ENCODE measurements around the gene TEAD1. TPM values are rescaled to one million over a fixed set of nuclear protein-coding genes. Genes with fewer than 3 reads are reported as not detected.

The TEAD1 gene
- total RNA-seq = 10 to 100 TPM; 45.7 to 88.7 (median 71.4) TPM

DNA sequence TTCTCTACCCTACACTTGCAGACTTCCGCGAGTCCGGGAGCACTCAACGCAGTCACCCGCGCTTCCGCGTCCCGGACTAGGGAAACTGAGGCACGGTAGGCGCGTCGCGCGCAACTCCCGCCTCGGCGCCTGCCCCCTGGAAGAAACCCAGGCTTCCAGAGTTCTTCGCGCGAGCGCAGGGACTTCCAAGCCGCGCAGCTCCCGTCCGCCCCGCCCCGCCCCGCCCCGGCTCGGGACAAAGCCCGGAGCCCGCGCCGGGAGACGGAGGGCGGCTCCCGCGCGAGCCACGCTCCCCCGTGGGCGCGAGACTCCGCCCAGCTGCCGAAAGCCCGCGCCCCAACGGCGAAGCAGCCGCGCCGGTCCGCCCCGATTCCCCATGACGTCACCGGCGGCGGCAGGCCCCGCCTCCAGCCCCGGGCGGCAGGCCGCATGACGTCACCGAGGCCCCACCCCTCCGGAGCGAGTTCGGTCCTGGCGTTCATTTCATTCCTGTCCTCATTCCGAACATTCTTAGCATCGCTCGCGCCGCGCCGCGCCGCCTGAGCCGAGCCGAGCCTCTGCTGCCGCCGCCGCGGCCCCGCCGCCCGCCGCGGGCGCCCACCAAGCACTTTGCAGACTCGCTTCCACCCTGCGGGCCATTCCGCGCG lies at the start of gene TEAD1:
Gene TEAD1 (plus strand): TSS at position 498 of the 647 bp plus-strand sequence.
- WGBS, 2 donors = 0 to 1% methylated on average over 53 to 88 of the region's 95 CpGs
- intact Hi-C loops (cut with DNase I; ENCODE audit: low total_unique reads) = loop anchor here (10.0 kb wide), 1 partner anchor 131 kb away; no protein-coding TSS in a partner anchor
- peak; percentile 93 to 99 for DNase-seq (ENCODE audit: low spot score in 2 of 2)
- no peak for TF ChIP-seq POLR2A (IDR thresholded peaks at IDR 0.05)
- TF ChIP-seq, protein P1, sequence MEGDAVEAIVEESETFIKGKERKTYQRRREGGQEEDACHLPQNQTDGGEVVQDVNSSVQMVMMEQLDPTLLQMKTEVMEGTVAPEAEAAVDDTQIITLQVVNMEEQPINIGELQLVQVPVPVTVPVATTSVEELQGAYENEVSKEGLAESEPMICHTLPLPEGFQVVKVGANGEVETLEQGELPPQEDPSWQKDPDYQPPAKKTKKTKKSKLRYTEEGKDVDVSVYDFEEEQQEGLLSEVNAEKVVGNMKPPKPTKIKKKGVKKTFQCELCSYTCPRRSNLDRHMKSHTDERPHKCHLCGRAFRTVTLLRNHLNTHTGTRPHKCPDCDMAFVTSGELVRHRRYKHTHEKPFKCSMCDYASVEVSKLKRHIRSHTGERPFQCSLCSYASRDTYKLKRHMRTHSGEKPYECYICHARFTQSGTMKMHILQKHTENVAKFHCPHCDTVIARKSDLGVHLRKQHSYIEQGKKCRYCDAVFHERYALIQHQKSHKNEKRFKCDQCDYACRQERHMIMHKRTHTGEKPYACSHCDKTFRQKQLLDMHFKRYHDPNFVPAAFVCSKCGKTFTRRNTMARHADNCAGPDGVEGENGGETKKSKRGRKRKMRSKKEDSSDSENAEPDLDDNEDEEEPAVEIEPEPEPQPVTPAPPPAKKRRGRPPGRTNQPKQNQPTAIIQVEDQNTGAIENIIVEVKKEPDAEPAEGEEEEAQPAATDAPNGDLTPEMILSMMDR (IDR thresholded peaks at IDR 0.05) = no peak
- H3K4me3 ChIP-seq (ENCODE audit: low read depth, poor library complexity, severe bottlenecking) = peak within 1 kb of the TSS; percentile 87

DNA sequence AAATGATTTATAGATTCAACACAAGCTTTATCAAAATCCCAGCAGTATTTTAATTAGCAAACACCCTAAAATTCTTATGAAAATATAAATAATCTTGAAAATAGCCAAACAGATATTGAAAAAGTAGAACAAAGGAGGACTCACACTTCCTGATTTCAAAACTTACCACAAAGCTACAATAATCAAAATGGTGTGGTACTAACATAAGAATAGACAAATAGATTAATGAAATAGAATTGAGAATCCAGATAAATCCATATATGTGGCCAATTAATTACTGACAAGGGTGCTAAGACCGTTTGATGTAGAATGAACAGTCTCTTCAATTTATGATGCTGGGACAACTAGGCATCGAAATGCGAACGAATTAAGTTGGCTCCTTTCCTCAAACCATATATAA lies 49.6 kb upstream of the TEAD1 start:
- WGBS, 2 donors = 91 to 93% methylated on average over 4 of the region's 4 CpGs
- H3K4me3 ChIP-seq (ENCODE audit: low read depth, poor library complexity, severe bottlenecking) = no peak overlapping the region
- intact Hi-C loops (cut with DNase I; ENCODE audit: low total_unique reads) = no loop called here
- TF ChIP-seq POLR2A (IDR thresholded peaks at IDR 0.05) = no peak
- TF ChIP-seq, protein P1 (IDR thresholded peaks at IDR 0.05) = no peak
- DNase-seq (ENCODE audit: low spot score in 2 of 2) = no peak

DNA sequence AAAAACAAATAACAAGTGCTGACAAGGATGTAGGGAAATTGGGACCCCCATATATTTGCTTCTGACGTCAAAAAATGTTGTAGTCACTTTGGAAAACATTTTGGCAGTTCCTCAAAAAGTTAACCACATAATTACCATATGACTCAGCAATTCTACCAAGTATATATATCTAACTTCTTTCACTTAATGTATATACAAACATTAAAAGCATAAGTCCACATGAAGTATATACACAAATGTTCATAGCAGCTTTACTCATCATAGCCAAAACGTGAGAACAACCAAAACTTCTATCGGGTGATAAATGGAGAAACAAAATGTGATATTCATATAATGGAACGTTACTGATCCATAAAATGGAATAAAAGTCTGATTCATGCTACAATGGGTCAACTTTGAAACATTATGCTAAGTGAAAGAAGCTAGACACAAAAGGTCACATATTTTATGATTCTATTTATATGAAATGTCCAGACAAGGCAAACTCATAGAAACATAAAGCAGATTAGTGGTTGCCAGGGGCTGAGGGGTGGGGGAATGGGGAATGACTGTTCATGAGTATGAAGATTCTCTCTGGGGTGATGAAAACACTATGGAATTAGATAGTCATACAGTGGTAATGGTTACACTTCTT lies 48.7 kb upstream of the TEAD1 start:
- DNase-seq (ENCODE audit: low spot score in 2 of 2) = no peak
- WGBS, 2 donors = 60 to 68% methylated on average over 4 of the region's 4 CpGs
- TF ChIP-seq, protein P1 (IDR thresholded peaks at IDR 0.05) = no peak
- TF ChIP-seq POLR2A (IDR thresholded peaks at IDR 0.05) = no peak
- H3K4me3 ChIP-seq (ENCODE audit: low read depth, poor library complexity, severe bottlenecking) = no peak overlapping the region
- intact Hi-C loops (cut with DNase I; ENCODE audit: low total_unique reads) = no loop called here

DNA sequence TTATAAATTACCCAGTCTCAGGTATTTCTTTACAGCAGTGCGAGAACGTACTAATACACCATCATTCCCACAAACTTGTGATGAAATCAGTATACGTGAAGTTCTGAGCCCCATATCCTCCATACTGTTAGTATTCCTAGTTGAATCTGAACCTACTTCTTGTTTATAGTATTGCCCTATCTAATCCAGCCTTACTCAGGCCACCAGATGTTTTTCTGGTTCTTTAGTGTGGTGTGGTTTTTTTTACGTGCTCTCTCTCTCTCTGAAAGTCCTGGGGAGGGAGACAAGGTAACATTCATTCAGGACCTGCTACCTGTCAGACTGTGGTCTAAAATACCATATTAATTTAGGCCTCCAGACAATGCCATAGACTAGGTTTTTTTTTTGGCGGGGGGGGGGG lies 47.6 kb upstream of the TEAD1 start:
- WGBS, 2 donors = 83 to 93% methylated on average over 5 of the region's 5 CpGs
- intact Hi-C loops (cut with DNase I; ENCODE audit: low total_unique reads) = no loop called here
- no peak for TF ChIP-seq POLR2A (IDR thresholded peaks at IDR 0.05)
- TF ChIP-seq, protein P1 (IDR thresholded peaks at IDR 0.05) = no peak
- no peak overlapping the region for H3K4me3 ChIP-seq (ENCODE audit: low read depth, poor library complexity, severe bottlenecking)
- DNase-seq (ENCODE audit: low spot score in 2 of 2) = no peak

DNA sequence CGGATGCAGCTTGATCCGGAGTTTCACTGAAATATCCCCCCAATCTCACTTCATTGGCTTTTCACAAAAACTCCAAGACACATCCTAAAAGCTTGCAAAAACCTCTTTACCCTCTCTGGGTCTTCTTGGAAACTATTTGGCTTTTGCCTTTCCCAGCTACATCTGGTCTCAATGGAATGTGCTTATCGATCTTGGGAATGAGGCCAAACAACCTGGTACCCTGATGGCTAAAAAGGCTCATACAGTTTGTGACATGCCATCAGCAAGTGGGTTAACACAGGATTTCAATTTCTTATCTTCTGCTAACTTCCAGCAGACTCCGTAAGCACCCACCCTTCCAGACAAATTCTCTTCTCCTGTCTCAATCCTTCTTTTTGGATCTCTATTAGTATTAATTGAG lies 45.9 kb upstream of the TEAD1 start:
- TF ChIP-seq, protein P1 (IDR thresholded peaks at IDR 0.05) = no peak
- no peak for TF ChIP-seq POLR2A (IDR thresholded peaks at IDR 0.05)
- no peak overlapping the region for H3K4me3 ChIP-seq (ENCODE audit: low read depth, poor library complexity, severe bottlenecking)
- 75 to 76% methylated on average over 4 of the region's 4 CpGs for WGBS, 2 donors
- intact Hi-C loops (cut with DNase I; ENCODE audit: low total_unique reads) = no loop called here
- DNase-seq (ENCODE audit: low spot score in 2 of 2) = no peak
